ENCODE results near the gene HOOK1.

Gene HOOK1

DNA sequence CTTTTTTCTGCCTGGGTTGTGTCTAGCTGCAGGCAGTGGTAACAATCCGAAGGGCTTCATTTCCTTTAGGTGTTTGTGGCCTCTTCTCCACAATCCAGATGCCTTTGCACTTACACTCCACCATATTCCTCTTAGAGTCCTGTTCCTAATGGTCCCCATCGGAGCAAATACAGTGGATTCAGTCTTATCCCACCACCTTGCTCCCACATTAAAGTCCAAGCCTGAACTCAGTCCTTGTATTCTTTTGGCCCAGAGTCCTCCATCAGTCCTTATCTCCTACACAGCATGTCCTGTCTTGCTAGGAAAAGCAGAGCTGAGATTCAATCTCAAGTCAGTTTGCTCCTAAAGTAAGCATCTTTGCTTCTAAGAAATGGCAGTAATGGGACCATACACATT, 103.0 kb downstream of the HOOK1 start:
- no peak overlapping the region for H3K27ac ChIP-seq
- TF ChIP-seq, protein P1, sequence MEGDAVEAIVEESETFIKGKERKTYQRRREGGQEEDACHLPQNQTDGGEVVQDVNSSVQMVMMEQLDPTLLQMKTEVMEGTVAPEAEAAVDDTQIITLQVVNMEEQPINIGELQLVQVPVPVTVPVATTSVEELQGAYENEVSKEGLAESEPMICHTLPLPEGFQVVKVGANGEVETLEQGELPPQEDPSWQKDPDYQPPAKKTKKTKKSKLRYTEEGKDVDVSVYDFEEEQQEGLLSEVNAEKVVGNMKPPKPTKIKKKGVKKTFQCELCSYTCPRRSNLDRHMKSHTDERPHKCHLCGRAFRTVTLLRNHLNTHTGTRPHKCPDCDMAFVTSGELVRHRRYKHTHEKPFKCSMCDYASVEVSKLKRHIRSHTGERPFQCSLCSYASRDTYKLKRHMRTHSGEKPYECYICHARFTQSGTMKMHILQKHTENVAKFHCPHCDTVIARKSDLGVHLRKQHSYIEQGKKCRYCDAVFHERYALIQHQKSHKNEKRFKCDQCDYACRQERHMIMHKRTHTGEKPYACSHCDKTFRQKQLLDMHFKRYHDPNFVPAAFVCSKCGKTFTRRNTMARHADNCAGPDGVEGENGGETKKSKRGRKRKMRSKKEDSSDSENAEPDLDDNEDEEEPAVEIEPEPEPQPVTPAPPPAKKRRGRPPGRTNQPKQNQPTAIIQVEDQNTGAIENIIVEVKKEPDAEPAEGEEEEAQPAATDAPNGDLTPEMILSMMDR (conservative IDR thresholded peaks at IDR 0.05), result no peak
- no peak for TF ChIP-seq ZFX (IDR thresholded peaks at IDR 0.05)

DNA sequence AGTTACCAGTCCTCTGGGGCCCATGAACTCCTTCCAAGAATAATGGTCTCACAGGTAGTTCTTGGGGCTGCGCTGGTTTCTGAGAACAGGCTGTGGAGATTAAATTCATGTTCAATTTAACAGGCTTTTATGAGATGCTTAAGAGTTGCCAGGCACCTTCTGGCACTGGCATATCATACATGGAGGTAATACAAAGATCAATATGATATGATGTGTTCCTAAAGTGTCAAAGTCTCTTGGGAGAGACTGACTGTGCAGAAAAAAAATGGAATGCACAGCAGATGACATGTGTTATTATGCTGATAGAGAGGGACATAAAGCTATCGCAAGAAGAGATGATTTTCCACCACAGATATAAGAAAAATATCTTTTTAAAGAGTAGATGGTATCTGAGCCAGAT, 105.0 kb downstream of the HOOK1 start:
- no peak overlapping the region for H3K27ac ChIP-seq
- TF ChIP-seq, protein P1 (conservative IDR thresholded peaks at IDR 0.05), result no peak

DNA sequence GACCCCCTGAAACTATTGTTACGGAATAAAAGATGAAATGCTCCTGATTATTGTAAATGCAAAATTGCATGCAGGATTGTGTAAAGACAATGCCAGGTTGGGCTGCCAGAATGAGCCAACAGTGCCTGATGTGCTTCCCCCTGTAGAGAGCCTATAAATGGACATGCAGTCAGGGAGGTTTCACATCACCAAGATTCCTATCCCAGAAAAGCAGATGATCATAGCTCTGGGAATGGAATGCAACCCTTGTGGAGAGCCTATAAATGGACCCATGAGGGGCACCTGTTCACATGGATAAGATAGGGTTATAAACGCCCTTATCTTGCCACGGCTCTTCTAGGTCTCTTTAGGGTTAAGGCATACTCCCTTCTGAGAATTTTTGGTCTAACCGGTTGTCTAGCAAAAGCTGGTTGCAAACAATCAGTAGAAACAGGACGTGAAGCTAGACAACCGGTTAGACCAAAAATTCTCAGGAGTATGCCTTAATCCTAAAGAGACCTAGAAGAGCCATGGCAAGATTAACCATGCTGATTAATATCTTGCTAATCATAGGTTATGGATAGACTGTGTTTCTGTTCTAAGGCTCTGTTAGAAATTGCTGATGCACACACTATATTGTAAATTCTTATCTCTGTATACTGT, 106.6 kb downstream of the HOOK1 start:
- H3K27ac ChIP-seq, result peak overlapping the region; percentile 67

DNA sequence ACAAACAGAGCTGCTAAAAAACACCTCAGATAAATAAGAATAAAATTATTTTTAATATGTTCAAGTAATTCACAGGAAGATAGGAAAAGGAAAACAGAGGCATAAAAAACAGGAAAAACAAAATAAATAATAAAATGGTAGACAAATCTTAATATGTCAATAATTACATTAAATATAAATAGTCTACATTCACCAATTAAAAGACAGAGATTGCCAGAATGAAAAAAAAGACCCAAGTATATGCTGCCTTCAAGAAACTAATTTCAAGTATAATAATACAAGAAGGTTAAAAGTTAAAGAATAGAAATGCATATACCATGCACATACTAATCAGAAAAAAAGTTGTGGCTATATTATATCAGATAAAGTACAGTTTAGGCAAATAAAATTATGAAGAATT, 109.9 kb downstream of the HOOK1 start:
- TF ChIP-seq, protein P1 (conservative IDR thresholded peaks at IDR 0.05), result no peak
- no peak overlapping the region for H3K27ac ChIP-seq

All from C4-2B (cell line).